Measurements from ENCODE around the gene PSTK.

The PSTK gene, protein sequence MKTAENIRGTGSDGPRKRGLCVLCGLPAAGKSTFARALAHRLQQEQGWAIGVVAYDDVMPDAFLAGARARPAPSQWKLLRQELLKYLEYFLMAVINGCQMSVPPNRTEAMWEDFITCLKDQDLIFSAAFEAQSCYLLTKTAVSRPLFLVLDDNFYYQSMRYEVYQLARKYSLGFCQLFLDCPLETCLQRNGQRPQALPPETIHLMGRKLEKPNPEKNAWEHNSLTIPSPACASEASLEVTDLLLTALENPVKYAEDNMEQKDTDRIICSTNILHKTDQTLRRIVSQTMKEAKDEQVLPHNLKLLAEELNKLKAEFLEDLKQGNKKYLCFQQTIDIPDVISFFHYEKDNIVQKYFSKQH
- total RNA-seq: 11.1 to 15.6 reads per million in 2 donors

GRCh38 chr10:122980209-122981065 lies at the start of gene PSTK:
Gene PSTK, plus strand, starts transcription at chr10:122980401. Its CDS starts 79 bp downstream, at chr10:122980480.
- peak; percentile 67 to 95 (median 82) for DNase-seq

GRCh38 chr10:122931088-122931906 lies 48.9 kb upstream of the PSTK start:
- DNase-seq: no peak

DNA sequence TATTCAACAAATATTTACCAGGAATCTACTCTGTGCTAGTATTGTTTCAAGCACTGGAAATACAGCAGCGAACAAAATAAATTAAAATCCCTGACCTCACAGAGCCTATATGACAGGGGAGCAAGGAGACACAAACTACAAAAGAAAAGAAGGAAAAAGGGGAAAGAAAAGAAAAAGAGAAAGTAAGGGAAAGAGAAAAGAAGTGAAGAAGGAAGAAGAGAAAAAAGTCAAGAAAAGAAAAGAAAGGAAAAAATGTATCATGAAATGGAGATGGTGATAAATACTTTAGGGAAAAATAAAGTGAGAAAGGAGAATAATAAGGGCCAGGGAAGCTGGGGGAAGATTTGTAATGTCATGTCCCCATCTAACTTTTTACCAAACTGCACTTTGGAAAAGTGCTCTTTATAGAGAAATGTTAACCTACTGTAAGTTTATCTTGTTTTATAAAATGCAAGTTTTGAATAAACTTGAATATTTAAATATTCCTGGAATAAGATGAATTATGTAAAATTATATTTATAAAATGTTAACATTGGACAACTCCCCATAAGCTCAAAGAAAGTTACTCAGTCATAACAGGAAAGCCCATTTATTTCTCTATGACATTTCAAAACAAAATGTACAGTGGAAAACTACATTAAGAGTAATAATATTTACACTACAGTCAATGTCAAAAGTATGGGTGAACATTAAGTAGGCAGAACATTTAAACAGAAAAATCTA lies 40.9 kb upstream of the PSTK start:
- DNase-seq: no peak

- DNase-seq: no peak
Measured at GRCh38 chr10:122939856-122940543, 40.2 kb upstream of the PSTK start.

- no peak for DNase-seq
Measured at GRCh38 chr10:122949296-122949695, 30.9 kb upstream of the PSTK start.

DNA sequence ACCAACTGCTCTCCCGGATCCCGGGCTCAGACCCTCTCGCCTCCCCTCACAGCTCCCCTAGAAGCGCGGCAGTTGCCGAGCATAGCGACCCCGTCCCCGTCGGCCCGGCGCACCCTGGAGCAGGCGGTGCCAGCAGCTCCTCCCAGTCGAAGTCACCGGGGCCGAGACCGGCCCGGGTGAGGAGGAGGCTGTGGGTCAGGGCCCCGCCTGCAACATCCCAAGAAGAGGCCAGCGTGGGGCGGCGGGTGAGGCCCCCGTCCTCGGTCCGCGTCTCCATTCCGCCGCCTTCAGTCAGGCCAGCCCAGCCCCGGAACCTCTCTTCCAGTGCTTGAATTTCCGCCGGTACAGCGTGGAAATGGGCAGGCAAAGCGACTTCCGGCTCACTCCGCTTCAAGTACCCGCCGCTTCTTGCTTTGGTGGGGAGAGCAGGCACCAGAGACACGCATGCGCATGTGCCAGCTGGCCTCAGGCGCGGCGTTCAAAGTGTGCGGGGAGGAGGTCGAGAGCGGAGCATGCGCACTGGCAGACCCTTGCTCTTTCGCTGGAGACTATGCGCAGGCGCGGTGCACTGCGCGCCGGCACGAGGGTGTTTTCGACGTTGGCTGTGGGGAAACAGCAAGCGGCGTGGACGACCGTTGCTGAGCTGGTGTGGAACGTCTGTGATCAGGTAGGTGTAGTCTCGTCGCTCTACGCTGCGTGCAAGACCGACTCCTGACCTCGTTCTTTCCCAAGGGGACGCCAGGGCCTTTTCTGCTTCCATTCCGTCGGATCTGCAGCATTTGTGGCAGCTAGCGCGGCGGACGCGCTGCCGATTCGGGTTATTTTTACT lies 26.1 kb upstream of the PSTK start, which contains the start of gene C10orf88:
C10orf88 (minus strand) TSS at position 326 of the 829 bp plus-strand sequence; CDS start at position 277, 49 bp downstream.
- peak; percentile 95 to 99 (median 97) for DNase-seq

DNA sequence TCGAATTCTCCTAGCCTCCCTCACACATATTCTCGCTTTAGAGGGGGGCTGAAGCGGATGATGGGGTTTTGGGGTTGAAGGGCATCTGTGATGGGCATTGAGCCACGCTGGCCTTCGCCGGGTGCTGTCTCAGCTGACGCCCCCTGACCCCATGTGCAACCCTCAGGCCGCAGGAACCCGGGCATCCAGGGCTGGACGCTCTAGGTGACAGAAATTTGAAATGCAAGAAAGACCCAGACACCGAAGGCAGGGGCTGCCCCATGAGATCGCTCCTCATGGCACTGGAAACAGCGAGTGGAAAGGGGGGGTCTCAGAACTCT lies 25.5 kb upstream of the PSTK start:
- DNase-seq: no peak

DNA sequence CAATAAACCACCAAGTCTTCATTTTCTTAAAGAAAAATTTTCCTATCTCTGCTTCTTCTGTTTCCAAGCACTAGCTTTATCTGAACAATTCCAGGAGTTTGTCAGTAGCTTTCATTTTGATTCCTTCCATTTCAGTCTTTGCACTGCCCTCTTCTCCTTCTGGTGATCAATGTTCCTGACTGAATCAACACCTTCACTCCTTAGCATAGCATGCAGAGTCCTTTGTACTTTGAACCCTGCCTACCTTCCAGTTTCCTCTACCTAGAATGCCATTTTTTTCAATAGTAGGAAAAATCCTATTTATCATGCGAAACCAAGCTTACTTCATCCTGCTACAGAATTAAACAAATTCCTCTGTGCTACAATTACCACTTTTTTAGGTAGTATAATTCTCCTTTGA lies 24.3 kb upstream of the PSTK start:
- DNase-seq: no peak

- DNase-seq: no peak
Measured at GRCh38 chr10:122957474-122957873, 22.7 kb upstream of the PSTK start.

GRCh38 chr10:122962405-122962804 lies 17.8 kb upstream of the PSTK start:
- DNase-seq: no peak

- no peak for DNase-seq
Measured at GRCh38 chr10:122966879-122967278, 13.3 kb upstream of the PSTK start.

GRCh38 chr10:122968698-122969097 lies 11.5 kb upstream of the PSTK start:
- DNase-seq: no peak

DNA sequence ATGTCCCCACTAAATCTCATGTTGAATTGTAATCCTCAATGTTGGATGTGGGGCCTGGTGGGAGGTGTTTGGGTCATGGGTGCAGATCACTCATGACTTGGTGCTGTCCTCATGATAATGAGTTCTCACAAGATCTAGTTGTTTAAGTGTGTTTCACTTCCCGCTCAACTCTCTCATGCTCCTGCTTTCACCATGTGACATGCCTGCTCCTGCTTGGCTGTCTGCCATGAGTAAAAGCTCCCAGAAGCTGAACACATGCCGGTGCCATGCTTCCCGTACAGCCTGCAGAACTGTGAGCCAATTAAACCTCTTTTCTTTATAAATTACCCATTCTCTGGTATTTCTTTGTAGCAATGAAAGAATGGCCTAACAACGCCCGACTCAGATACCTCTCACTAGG lies 6.2 kb upstream of the PSTK start:
- no peak for DNase-seq

DNA sequence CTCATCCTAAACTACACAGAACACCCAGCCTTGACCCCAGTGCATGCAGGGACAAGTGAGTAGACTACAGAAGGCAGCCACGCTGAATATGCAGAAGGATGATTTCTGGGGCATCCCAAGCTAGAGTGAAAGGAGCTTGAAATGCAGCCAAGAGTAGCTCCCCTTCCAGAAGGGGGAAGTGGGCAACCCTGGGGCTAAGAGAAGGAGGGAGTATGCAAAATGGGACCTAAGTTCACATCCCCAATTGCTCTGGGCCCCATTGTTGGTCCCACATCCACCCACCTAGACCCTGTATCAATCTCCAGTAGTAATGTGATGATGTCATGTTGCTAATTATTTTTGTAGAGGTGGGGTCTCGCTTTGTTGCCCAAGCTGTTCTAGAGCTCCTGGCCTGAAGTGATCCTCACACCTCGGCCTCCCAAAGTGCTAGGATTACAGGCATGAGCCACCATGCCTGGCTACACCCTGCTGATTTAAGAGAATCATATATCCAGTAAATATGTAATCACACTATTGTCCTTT lies 5.6 kb upstream of the PSTK start:
- no peak for DNase-seq

GRCh38 chr10:122981066-122981464 lies 864 bp downstream of the PSTK start:
- peak in 1 of 5 experiments; percentile 33 for DNase-seq

GRCh38 chr10:122983898-122984297 lies 3.7 kb downstream of the PSTK start:
- no peak for DNase-seq

DNA sequence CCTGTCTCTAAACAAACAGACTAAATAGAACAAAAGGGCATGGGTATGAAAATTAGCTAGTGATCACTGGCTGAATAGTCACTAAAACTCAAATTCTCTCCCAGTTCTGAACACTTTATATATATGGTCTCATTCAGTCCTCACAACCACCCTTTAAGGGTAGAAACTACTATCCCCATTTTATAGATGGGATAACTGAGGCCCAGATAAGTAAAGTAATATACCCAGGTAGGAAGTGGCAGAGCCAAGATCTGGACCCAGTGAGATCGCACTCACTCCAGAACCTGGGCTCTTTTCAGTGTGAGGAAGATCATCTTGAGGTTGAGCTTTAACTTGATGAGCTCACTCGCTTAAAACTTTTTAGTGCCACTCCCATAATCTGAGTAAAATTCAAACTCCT lies 4.5 kb downstream of the PSTK start:
- no peak for DNase-seq

GRCh38 chr10:122986335-122986734 lies 6.1 kb downstream of the PSTK start:
- DNase-seq: no peak

- DNase-seq: no peak
Measured at GRCh38 chr10:122988501-122988900, 8.3 kb downstream of the PSTK start.

DNA sequence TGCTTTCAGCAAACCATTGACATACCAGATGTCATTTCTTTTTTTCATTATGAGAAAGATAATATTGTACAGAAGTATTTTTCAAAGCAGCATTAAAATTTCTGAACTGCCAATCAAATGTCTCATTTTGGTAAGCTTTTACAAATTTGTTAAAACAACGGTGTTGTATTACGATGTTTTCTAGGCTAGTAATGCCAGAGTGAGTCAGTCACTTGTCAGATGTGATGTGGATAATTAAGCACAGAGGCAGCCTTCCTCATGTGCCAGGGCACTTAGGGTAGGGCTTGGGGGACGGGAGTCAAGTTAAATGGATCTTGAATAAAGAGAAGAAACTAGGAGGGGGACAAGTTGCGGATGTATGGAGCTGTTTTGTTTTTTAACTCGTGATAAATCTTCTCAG lies 10.1 kb downstream of the PSTK start:
- no peak for DNase-seq

All from T-helper 2 cell (primary cell).